Activated CD4-positive, CD25-positive, alpha-beta regulatory T cell treated with anti-CD3 and anti-CD28 coated beads, Interleukin-2, amount 50 U/mL, for 72 hours (primary cell): ENCODE measurements around the gene CORO1A.
A peak's percentile ranks its signal among the peaks of the same experiment; 100 is the strongest.
"Not testable (repeated sequence)": the region's sequence is repeated elsewhere in the genome, so short reads cannot be mapped to it uniquely, and the experiment has no call there.

Experiments used
- DNase-seq: peaks from one replicate; pipeline ENCODE4 v3.0.0; 2021

The CORO1A gene

DNA sequence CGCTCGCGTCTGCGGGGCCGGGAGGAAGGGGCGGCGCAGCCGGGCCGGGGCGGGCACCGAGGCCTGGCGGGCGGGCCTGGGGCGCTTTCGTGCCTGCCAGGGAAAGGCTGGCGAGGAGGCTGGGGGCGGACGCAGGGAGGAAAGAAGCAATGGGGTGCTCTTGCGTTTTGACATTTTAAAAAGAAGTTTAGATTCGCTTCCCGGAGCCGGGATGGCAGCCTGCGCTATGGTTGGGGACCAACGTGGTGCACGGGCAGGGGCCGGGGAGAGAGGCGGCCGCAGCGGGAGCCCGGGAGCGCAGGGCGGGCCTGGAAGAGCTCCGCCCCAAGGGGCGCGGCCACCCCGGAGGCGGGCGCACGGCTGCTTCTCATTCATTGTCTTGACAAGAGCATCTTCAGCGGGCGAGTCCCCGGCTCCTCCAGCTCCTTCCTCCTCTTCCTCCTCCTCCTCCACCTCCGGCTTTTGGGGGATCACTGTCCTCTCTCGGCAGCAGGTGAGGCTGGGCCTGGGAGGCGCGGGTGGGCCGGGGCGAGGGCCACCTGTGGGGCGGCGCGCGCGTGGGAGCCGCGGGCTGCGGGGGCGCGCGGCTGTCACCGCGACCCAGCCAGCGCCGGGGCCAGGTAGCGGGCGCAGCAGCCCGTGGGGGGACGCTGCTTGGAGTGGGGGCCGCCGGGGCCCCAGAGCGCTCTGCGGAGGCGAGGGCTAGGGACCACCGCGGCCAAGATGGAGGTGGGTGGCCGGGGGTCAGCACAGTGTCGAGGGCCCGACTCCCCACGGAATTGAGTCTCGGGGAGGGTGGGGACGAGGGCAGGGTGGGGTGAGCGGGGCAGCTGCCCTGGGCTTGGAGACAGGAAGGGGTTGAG lies at the start of gene CORO1A:
Gene CORO1A (plus strand): TSS at position 370 of the 863 bp plus-strand sequence. CDS start 1,608 bp downstream, outside the sequence.
- peak; percentile 89 for DNase-seq

DNA sequence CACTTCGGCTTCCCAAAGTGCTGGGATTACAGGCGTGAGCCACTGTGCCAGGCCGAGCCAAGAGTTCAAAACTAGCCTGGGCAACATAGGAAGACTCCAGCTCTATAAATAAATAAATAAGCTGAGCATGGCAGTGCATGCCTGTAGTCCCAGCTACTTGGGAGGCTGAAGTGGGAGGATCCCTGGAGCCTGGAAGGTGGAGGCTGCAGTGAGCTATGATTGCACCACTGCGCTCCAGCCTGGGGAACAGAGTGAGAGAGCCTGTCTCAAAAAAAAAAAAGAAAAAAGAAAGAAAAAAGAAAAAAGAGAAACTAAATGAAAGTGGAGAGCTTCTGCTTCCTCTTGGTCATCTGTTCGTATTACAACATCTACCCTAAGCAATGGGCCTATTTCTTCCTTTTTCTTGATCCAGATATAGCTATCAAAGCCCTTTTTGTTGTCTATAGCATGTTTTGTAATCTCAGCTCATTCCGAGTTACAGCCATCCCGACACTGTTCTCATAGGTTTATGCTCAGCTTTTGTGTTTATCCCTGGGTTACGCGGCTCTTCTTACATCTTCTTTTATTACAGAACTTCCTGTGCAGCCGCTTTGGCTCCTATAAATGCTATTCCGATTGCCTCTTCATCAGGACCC lies 46.3 kb upstream of the CORO1A start:
- no peak for DNase-seq

DNA sequence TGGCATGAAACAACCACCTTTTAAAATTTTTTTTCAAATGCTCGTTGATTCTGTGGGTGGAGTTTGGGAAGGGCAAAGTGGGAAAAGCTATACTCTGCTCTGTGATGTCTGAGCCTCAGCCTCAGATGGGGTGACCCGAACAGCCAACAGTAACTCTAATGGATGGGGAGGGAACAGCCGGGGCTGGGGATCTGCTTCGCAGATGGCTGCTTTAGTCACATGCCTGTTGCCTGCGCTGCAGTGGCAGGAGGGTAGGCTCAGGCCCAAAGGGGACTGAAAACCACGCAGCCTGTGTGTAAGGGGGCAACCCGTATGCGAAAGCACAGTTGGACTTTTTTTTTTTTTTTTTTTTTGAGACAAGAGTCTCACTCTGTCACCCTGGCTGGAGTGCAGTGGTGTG lies 45.5 kb upstream of the CORO1A start:
- no peak for DNase-seq

DNA sequence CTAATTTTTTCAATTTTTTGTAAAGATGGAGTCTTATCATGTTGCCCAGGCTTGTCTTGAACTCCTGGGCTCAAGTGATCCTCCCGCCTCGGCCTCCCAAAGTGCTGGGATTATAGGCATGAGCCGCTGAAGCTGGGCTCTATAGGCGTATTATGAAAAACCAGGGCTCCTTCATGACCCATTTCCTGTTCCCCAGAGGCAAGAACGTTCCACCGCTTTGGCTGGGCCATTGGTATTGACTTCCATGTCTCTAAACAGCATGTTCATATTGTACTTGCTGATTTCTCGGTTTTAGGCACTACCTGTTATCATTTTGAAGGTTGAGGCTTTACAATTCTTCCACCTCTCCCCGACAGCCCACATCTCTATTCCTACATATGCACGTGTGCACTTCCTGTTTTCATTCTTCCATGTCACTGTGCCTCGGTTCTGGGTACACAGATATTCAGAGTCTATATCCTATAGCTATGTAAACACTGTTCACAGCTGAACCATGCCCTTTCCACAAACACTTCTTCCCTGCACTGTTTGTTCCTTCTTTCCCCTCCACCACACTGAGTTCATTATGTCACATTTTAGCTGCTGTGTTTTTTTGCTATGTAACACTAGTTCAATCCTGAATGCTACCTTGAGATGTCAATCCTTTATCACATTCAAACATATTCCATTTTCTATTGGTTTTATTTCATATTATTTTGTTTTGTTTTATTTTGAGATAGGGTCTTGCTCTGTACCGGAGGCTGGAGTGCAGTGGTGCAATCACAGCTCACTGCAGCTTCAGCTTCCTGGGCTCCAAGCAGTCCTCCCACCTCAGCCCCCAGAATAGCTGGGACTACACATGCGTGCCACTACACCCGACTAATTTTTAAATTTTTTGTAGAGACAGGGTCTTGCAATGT lies 43.6 kb upstream of the CORO1A start:
- no peak for DNase-seq

DNA sequence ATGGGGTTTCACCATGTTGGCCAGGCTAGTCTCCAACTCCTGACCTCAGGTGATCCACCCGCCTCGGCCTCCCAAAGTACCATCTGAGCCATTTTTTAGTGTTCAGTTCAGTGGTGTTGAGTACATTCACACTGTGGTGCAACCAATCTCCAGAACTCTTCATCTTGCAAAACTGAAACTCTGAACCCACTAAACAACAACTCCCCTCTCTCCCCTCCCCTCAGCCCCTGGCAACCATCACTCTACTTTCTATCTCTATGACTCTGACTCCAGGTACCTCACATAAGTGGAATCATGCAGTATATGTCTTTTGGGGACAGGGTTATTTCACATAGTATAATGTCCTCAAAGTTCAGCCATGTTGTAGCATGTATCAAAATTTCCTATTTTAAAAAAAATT lies 41.7 kb upstream of the CORO1A start:
- DNase-seq, result no peak

DNA sequence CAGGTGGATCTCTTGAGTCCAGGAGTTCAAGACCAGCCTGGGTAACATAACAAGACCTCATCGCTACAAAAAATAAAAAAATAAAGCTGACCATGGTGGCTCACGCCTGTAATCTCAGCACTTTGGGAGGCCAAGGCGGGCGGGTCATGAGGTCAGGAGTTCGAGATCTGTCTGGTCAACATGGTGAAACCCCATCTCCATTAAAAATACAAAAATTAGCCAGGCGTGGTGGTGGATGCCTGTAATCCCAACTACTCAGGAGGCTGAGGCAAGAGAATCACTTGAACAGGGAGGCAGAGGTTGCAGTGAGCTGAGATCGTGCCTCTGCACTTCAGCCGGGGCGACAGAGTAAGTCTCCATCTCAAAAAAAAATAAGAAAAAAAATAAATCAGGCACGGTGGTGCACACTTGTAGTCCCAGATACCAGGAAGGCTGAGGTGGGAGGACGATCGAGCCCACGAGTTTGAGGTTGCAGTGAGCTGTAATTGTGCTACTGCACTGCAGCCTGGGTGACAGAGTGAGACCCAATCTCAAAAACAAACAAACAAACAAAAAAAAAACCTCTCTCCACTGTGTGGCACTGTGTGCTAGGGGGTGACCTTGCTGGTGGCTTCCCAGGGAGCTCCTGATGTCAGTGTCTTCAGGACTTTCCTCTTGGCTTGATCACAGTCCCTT lies 40.6 kb upstream of the CORO1A start:
- no peak for DNase-seq

DNA sequence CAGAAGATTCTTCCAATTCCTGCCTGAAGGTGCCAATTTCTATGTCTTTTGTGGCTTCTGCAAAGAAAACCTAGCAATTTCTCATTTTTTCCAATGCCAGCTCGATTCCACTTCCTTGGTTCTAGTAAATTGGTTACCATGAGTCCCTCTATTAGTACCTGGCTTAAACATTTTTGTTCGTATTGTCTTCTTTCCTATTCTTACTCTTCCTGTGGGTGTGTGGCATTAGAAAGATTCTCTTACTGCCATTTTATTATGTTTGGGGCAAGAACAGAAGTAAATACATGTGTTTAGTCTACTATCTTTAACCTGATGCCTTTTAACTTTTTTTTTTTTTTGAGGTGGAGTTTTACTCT lies 40.1 kb upstream of the CORO1A start:
- no peak for DNase-seq

DNA sequence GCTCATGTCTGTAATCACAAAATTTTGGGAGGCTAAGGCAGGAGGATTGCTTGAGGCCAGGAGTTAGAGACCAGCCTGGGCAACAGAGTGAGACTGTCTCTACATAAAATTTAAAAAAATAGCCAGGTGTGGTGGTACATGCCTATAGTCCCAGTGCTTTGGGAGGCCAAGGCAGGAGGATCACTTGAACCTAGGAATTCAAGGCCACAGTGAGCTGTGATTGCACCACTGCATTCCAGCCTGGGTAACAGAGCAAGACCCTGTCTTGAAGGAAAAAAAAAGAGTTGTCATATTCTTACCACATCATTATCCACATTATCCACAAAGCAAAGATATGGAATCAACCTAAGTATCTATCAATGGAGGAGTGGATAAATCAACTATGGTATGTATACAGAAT lies 39.4 kb upstream of the CORO1A start:
- DNase-seq, result no peak

DNA sequence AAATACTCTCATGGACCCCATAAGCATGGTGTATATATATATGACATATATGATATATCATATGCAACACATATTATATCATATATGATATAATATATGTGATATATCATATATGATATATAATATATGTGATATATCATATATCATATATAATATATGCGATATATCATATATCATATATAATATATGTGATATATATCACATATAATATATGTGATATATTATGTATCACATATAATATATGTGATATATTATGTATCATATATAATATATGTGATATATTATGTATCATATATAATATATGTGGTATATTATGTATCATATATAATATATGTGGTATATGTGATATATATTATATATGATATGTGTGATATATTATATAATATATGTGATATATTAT lies 38.5 kb upstream of the CORO1A start:
- DNase-seq, result no peak

DNA sequence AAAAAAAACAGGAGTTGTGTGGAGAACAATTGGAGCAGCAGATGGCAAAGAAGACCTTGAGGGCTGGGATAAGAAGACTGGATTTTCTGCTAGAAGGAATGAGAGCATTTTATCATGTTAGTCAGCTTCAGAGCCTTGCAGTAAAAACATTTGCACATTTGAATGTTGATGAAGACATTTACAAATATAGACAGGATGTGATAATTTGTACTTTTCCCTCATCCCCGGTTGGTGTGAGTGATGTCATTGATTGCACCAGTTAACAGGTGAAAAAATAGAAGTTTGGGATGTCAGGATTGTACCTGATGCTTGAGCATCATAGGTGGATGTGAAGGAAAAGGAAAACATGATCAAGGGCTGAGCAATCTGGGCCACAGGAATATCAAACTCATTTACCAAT lies 37.7 kb upstream of the CORO1A start:
- no peak for DNase-seq

DNA sequence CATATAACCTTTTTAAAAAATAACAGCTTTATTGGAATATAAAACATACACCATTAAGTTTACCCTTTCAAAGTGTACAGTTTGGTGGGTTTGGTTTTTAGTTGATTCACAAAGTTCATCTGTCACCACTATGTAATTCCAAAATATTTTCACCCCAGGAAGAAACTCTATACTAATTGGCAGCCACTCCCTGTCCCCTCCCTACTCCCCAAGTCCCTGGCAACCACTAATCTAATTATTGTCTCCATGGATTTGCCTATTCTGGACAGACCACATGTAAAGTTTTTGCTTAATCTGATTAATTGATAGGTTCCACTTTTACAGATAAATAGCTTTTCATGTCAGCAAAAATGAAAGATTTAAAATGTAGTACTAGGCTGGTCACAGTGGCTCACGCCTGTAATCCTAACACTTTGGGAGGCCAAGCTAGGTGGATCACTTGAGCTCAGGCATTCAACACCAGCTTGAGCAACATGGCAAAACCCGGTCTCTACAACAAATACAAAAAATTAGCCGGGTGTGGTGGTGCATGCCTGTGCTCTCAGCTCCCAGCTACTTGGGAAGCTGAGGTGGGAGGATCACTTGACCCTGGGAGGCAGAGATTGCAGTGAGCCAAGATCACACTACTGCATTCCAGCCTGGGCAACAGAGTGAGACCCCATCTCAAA lies 35.4 kb upstream of the CORO1A start:
- no peak for DNase-seq

DNA sequence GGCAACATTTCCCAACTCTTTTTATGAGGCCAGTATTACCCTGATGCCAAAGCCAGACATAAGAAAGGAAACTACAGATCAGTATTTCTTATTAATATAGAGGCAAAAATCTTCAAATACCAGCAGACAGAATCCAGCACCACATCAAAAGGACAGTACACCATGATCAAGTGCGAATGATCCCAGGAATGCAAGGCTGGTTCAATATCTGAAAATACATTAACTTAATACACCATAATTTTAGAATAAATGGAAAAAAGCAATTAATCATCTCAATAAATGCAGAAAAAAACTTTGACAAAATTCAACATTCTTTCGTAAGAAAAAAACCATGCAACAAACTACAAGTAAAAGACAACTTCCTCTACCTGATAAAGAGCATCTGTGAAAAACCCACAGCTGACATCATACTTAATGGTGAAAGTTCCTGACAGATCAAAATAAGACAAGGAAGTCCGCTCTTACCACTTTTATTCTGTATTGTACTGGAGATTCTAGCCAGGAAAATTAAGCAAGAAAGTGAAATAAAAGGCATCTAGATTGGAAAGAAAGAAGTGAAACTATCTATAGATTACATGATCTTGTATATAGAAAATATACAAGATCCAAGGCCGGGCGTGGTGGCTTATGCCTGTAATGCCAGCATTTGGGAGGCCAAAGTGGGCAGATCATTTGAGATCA lies 34.0 kb upstream of the CORO1A start:
- no peak for DNase-seq

DNA sequence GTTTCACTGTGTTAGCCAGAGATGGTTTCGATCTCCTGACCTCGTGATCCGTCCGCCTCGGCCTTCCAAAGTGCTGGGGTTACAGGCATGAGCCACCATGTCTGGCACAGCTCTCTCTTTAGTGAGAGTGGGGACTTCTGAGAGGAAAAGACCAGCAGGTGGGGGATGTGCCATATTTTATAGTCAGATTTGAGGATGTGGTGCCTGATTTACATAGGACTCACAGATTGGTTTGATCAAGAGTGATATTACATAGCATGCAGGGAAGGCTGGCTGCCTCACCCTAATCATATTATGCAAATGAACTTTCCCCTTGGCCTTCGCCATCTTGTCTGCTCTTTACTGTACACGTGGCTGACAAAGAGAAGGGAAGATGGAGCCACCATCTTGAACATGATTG lies 32.3 kb upstream of the CORO1A start:
- no peak for DNase-seq

DNA sequence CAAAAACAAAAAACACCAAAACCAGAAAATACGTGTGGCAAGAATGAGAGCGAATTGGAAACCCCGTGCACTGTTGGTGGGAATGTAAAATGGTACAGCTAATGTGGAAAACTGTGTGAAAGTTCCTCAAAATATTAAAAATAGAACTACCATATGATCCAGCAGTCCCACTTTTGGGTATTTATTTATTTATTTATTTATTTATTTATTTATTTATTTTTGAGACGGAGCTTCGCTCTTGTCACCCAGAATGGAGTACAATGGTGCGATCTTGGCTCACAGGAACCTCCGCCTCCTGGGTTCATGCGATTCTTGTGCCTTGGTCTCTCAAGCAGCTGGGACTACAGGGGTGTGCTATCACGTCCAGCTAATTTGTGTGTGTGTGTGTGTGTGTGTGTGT lies 30.9 kb upstream of the CORO1A start:
- DNase-seq, result no peak

DNA sequence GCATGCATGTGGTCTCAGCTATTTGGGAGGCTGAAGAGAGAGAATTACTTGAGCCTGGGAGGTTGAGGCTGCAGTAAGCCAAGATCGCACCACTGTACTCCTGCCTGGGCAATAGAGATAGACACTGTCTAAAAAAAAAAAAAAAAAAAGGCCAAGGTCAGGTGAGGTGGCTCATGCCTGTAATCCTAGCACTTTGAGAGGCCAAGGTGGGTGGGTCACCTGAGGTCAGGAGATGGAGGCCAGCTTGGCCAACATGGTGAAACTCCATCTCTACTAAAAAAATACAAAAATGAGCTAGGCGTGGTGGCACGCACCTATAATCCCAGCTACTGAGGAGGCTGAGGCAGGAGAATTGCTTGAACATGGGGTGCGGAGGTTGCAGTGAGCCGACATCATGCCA lies 28.2 kb upstream of the CORO1A start:
- no peak for DNase-seq

DNA sequence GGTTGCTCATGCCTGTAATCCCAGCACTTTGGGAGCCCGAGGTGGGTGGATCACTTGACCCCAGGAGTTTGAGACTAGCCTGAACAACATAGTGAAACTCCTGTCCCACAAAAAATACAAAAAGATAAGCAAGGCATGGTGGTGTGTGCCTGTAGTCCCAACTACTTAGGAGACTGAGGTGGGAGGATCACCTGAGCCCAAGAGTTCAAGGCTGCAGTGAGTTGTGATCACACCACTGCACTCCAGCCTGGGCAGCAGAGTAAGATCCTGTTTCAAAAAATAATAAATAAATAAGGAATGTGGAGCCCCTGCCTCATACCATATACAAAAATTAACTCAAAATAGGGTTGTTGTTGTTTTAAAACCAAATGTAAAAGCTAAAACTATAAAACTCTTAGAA lies 26.2 kb upstream of the CORO1A start:
- no peak for DNase-seq

DNA sequence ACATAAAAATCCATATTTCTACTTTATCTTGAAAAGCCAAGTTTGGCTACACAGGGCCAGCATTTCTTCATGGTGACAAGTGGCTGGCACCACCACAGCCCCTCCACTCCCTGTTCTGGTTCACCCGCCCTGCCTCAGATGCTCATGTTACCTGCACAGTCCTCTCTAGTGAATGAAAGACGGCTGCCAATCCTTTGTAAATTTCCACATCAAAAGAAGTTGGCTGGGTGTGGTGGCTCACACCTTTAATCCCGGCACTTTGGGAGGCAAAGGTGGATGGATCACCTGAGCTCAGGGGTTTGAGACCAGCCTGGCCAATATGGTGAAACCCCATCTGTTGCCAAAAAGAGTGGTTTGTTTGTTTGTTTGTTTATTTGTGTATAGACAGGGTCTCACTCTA lies 19.9 kb upstream of the CORO1A start:
- no peak for DNase-seq

DNA sequence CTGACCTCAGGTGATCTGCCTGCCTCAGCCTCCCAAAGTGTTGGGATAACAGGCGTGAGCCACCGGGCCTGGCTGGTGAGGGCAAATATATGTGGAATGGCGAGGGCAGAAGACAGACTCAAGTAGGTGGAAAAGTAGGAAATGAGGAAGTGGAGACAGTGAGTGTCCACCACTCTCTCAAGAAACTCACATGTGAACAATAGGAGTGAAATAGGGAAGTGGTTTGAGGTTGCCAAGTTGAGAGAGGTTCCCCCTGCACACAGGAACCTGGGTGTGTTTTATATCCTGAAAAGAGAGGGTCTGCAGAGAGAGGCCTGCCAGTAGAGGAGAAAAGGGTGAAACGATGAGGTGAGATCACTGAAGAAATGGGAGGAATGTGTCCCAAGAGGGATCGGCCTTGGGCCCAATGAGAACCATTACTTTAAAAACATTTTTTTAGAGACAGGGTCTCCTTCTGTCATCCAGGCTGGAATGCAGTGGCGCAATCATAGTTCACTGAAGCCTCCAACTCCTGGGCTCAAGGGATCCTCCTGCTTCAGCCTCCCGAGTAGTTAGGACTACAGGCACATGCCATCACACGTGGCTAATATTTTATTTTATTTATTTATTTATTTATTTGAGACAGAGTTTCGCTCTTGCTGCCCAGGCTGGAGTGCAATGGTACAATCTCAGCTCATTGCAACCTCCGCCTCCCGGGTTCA lies 17.1 kb upstream of the CORO1A start:
- DNase-seq, result no peak

DNA sequence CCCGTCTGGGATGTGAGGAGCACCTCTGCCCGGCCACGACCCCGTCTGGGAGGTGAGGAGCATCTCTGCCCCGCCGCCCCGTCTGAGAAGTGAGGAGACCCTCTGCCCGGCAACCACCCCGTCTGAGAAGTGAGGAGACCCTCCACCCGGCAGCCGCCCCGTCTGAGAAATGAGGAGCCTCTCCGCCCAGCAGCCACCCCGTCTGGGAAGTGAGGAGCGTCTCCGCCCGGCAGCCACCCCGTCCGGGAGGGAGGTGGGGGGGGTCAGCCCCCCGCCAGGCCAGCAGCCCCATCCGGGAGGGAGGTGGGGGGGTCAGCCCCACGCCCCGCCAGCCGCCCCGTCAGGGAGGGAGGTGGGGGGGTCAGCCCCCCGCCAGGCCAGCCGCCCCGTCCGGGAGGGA lies 14.7 kb upstream of the CORO1A start:
- not testable (repeated sequence) for DNase-seq

DNA sequence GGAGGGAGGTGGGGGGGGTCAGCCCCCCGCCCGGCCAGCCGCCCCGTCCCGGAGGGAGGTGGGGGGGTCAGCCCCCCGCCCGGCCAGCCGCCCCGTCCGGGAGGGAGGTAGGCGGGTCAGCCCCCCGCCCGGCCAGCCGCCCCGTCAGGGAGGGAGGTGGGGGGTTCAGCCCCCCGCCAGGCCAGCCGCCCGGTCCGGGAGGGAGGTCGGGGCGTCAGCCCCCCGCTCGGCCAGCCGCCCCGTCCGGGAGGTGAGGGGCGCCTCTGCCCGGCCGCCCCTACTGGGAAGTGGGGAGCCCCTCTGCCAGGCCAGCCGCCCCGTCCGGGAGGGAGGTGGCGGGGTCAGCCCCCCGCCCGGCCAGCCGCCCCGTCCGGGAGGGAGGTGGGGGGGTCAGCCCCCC lies 14.0 kb upstream of the CORO1A start:
- DNase-seq, result not testable (repeated sequence)

DNA sequence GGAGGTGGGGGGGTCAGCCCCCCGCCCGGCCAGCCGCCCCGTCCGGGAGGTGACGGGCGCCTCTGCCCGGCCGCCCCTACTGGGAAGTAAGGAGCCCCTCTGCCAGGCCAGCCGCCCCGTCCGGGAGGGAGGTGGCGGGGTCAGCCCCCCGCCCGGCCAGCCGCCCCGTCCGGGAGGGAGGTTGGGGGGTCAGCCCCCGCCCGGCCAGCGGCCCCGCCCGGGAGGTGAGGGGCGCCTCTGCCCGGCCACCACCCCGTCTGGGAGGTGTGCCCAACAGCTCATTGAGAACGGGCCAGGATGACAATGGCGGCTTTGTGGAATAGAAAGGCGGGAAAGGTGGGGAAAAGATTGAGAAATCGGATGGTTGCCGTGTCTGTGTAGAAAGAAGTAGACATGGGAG lies 13.3 kb upstream of the CORO1A start:
- not testable (repeated sequence) for DNase-seq
